Transverse colon (tissue), 4 donors: Measurements from ENCODE around the gene TWSG1. TPM values are rescaled to one million over a fixed set of nuclear protein-coding genes. Genes with fewer than 3 reads are reported as not detected.
"Not testable (repeated sequence)": the region's sequence is repeated elsewhere in the genome, so short reads cannot be mapped to it uniquely, and the experiment has no call there.

Experiments
- DNase-seq: peaks from one replicate; pipeline ENCODE4 v3.0.0-alpha.2; 2019
- H3K27ac ChIP-seq, 4 donors: fragments of 200-600 bp; sonication (generic); 2 replicates each; pipeline ENCODE4 v1.5.1; 2016 to 2018; ENCODE audit warnings: inconsistent platforms in 4 of 4
- H3K27me3 ChIP-seq: fragments of 200-600 bp; sonication (generic); 2 replicates; pipeline ENCODE4 v1.5.1; 2017; ENCODE audit warnings: inconsistent platforms
- H3K36me3 ChIP-seq, 4 donors: fragments of 200-600 bp; sonication (generic); 2 replicates each; pipeline ENCODE4 v1.5.1; 2017 to 2019; ENCODE audit warnings: inconsistent platforms in 4 of 4
- H3K4me1 ChIP-seq, 4 donors: fragments of 200-600 bp; sonication (generic); 2 replicates each; pipeline ENCODE4 v1.5.1; 2017 to 2020; ENCODE audit warnings: inconsistent platforms in 4 of 4
- H3K4me3 ChIP-seq, 4 donors: fragments of 200-600 bp; sonication (generic); 1 replicate in 1 of 4; 2 replicates in 3 of 4; pipeline versions ENCODE4 v1.5.1 to v1.6.1; 2017 to 2019; ENCODE audit warnings: inconsistent platforms in 4 of 4
- H3K9me3 ChIP-seq, 2 donors: fragments of 200-600 bp; sonication (generic); 2 replicates each; pipeline ENCODE4 v1.5.1; 2017 to 2019; ENCODE audit warnings: inconsistent platforms in 2 of 2
- EP300 ChIP-seq: sonication (generic); formaldehyde crosslinking; IDR thresholded peaks from one replicate; pipeline ENCODE4 v1.6.1; 2017; ENCODE audit warnings: antibody characterized with exemption, low read depth
- POLR2A ChIP-seq: fragments of 450-650 bp; IDR thresholded peaks from one replicate; pipeline ENCODE4 v1.6.1; 2016; ENCODE audit warnings: antibody characterized with exemption, mild to moderate bottlenecking, moderate library complexity
- POLR2AphosphoS5 ChIP-seq, 3 donors: sonication (generic); formaldehyde crosslinking; IDR thresholded peaks; one replicate each; pipeline ENCODE4 v1.6.1; 2016; ENCODE audit warnings: antibody characterized with exemption in 3 of 3
- WGBS, 2 donors: methylation state at CpG; one replicate each; pipeline ENCODE4 v1.1.5; 2018; ENCODE audit warnings: low coverage in 1 of 2; 5-methylcytosine and 5-hydroxymethylcytosine counted together
- in situ Hi-C, 4 donors: fragments of 200-750 bp; cut with MboI; loops; one replicate each; pipeline versions ENCODE4 v1.15.0 to v1.15.1; 2017; ENCODE audit warnings: low sequenced_read_pairs in 3 of 4, low pct_ligation_motif_present in 1 of 4, low pct_unique_long_range_greater_than_20kb in 1 of 4
- intact Hi-C: fragments of 100-400 bp; cut with DNase I; formaldehyde crosslinking; loops from one replicate; pipeline ENCODE4 v1.15.1; 2023; ENCODE audit warnings: low total_unique reads
- total RNA-seq, 4 donors: library from RNA; depleted of rRNA; stranded (reverse); fragments of >200 nt; gene quantifications; one replicate each; pipeline ENCODE4 v1.1.0, GENCODE V29; 2016
- TF ChIP-seq, protein P1 (sequence below), 5 experiments: fragments of 200-600 bp in 3 of 5; fragments of 450-650 bp in 2 of 5; sonication (generic) in 3 of 5; IDR thresholded peaks; 1 replicate in 2 of 5; 2 replicates in 3 of 5; pipeline ENCODE4 v1.5.1; 2016 to 2017; ENCODE audit warnings: antibody characterized with exemption in 5 of 5, inconsistent platforms in 3 of 5, mild to moderate bottlenecking in 2 of 5, moderate library complexity in 1 of 5

Gene TWSG1
- total RNA-seq, 4 donors from 2014 or later: 5.6 to 29.5 (median 26.5) TPM

DNA sequence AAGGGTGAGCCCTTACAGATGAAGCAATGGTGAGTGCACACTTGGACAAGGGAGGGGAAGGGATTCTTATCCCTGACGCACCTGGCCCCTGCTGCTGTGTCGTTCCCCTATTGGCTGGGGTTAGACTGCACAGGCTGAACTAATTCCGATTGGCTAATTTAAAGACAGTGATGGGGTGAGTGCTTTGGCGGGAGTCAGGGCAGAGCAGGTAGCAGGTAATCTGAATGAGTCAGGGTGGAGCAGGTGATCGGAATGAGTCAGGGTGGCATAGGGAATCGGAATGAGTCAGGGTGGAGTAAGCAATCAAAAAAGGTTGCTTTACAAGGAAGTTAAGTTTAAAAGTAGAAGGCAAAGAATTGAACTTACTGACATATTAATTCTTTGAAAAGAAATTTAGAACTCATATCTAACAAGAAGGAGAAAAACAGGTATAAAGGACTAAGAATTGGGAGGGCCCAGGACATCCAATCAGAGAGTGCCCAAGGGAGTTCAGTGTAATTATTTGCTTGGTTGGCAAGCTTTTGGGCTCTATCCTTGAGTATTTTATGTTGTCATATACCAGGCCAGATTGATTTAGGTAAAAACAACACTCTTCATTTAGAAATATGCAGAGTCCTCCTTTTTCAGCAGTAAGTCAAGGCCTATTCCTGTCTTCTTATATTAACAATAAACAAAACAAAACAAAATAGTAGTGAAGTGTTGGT lies 88.4 kb downstream of the TWSG1 start:
- in situ Hi-C loops (no loop called here), intact Hi-C loops (no loop called here)
- TF ChIP-seq POLR2A (no peak), POLR2AphosphoS5 (IDR thresholded peaks at IDR 0.05) (no peak)
- TF ChIP-seq, protein P1, sequence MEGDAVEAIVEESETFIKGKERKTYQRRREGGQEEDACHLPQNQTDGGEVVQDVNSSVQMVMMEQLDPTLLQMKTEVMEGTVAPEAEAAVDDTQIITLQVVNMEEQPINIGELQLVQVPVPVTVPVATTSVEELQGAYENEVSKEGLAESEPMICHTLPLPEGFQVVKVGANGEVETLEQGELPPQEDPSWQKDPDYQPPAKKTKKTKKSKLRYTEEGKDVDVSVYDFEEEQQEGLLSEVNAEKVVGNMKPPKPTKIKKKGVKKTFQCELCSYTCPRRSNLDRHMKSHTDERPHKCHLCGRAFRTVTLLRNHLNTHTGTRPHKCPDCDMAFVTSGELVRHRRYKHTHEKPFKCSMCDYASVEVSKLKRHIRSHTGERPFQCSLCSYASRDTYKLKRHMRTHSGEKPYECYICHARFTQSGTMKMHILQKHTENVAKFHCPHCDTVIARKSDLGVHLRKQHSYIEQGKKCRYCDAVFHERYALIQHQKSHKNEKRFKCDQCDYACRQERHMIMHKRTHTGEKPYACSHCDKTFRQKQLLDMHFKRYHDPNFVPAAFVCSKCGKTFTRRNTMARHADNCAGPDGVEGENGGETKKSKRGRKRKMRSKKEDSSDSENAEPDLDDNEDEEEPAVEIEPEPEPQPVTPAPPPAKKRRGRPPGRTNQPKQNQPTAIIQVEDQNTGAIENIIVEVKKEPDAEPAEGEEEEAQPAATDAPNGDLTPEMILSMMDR (IDR thresholded peaks at IDR 0.05): no peak
- Histone ChIP-seq H3K4me3 (no peak overlapping the region), H3K9me3 (no peaks in the 10 kb centered on the region), H3K27me3 (no peaks in the 10 kb centered on the region), H3K36me3 (no peaks in the 10 kb centered on the region), H3K27ac (peak overlapping the region; percentile 43 to 77 (median 64)), H3K4me1 (peaks cover 0 to 5% (median 2%) of the 10 kb centered on the region in 4 donors)
- DNase-seq: peak; percentile 56
- WGBS, 2 donors: 42 to 71% methylated on average over 3 to 6 of the region's 6 CpGs

DNA sequence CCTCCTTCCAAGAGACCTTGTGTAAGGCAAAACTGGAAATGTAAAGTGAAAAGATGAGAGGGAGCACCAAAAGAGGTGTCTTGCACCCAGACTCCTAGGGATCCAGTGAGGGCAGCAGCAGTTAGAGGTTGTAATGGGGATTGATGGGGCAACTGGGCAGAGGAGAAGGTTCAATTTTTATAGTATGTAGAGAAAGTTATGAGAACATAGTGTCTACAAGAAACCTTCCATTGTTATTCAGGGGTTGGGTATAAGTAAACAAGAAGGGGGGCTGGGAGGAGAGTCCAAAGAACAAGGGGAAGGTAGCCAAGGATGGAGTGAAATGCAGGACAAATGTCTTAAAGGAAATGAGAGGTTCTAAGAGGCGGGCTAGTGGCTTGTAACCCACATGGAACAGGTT lies 89.1 kb downstream of the TWSG1 start:
- 65 to 70% methylated on average over 1 of the region's 1 CpG for WGBS, 2 donors
- H3K4me3 ChIP-seq, H3K36me3 ChIP-seq, H3K27me3 ChIP-seq, DNase-seq, H3K4me1 ChIP-seq, in situ Hi-C loops, H3K9me3 ChIP-seq, intact Hi-C loops: not testable (repeated sequence)
- H3K27ac ChIP-seq: peak overlapping the region; percentile 43 to 77 (median 64)

DNA sequence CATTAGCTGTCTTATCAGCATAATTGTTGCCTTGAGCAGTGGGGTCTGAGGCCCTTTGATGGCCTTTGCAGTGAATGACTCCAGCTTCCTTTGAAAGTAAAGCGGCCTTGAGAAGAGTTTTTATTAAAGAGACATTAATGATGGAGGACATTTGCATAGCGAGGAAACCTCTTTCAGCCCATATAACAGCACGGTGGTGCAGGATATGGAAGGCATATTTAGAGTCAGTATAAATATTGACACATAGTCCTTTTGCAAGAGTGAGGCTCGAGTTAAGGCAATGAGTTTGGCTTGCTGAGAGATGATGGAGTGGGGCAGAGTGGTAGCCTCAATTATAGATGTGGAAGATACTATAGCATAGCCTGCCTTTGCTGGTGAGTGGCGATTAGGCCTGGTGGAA lies 89.7 kb downstream of the TWSG1 start:
- H3K4me1 ChIP-seq, H3K27me3 ChIP-seq, H3K36me3 ChIP-seq, intact Hi-C loops, DNase-seq, H3K4me3 ChIP-seq, H3K9me3 ChIP-seq, in situ Hi-C loops: not testable (repeated sequence)
- peak overlapping the region in 1 of 4 donors; percentile 77 for H3K27ac ChIP-seq
- 20 to 85% methylated on average over 1 to 5 of the region's 5 CpGs for WGBS, 2 donors

DNA sequence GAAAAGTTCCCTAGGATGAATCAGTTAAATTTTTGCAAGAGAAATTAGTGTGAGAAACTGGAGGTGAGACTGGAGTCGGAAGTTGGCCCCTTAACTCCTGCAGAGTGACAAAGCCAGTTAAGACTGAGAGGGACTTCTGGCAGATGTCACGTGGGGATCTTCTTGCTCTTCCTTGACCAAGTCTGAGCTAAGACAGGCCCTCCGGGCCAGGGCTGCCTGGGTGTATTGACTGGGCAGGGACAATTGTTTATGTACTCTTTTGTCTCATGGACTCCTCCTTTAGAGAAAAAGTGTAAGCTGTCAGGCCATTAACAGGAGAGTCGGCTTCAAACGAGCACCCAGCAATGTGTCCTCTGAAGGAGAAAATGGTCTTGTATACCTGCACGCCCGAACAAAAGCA lies 92.2 kb downstream of the TWSG1 start:
- intact Hi-C loops (no loop called here), in situ Hi-C loops (no loop called here)
- no peaks in the 10 kb centered on the region for H3K36me3 ChIP-seq
- no peaks in the 10 kb centered on the region for H3K9me3 ChIP-seq
- H3K4me1 ChIP-seq: peaks cover 0 to 4% (median 2%) of the 10 kb centered on the region in 4 donors
- DNase-seq: no peak
- TF ChIP-seq POLR2A: no peak
- TF ChIP-seq, protein P1 (IDR thresholded peaks at IDR 0.05): no peak
- TF ChIP-seq EP300: no peak
- TF ChIP-seq POLR2AphosphoS5 (IDR thresholded peaks at IDR 0.05): no peak
- 91 to 100% methylated on average over 1 to 7 of the region's 7 CpGs for WGBS, 2 donors
- no peak overlapping the region for H3K4me3 ChIP-seq
- H3K27ac ChIP-seq: no peak overlapping the region
- no peaks in the 10 kb centered on the region for H3K27me3 ChIP-seq

DNA sequence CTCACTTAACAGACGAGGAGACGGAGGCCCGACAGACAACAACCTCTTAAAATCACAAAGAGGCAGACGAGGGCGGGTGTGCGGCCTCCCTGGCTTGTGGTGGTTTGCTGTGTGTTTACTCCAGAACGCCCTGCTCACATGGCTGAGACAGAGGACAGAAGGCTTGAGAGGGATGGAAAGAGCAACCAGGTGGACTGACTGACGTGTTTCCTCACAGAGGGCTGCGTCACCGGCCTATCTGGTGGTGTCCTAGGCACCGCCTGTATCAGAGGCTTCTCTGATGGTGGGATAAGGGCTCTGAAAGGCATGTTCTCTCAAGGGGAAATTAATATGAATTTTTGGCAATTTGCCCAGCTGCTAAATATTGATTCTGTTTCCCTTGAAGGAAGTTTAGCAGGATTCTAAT lies 93.7 kb downstream of the TWSG1 start:
- intact Hi-C loops: no loop called here
- peaks cover 0 to 3% (median 0%) of the 10 kb centered on the region in 4 donors for H3K4me1 ChIP-seq
- no peaks in the 10 kb centered on the region for H3K9me3 ChIP-seq
- no peak for TF ChIP-seq EP300
- no peak for TF ChIP-seq POLR2AphosphoS5 (IDR thresholded peaks at IDR 0.05)
- H3K4me3 ChIP-seq: no peak overlapping the region
- no peaks in the 10 kb centered on the region for H3K27me3 ChIP-seq
- no peaks in the 10 kb centered on the region for H3K36me3 ChIP-seq
- in situ Hi-C loops: no loop called here
- no peak for DNase-seq
- WGBS, 2 donors: 82 to 95% methylated on average over 7 to 11 of the region's 11 CpGs
- no peak overlapping the region for H3K27ac ChIP-seq
